ENCODE measurements around the gene MYO5A. TPM values are rescaled to one million over a fixed set of nuclear protein-coding genes. Genes with fewer than 3 reads are reported as not detected.

The MYO5A gene
- total and polyA plus RNA-seq, 2 donors (not counting 1 experiment from before 2014, with no cell fraction given), result 12.2 to 44.4 TPM

GRCh38 chr15:52351206-52351908, 177.3 kb downstream of the MYO5A start:
- no peaks in the 10 kb centered on the region for H3K4me1 ChIP-seq (ENCODE audit: control insufficient read depth in 2 of 2, insufficient read depth in 2 of 2, low read length in 2 of 2)
- no peaks in the 10 kb centered on the region for H3K27me3 Mint-ChIP-seq
- WGBS (ENCODE audit: insufficient coverage), result over 99% methylated on average over 9 of the region's 9 CpGs
- no peaks in the 10 kb centered on the region for H3K4me1 Mint-ChIP-seq
- H3K27me3 ChIP-seq (replicated peaks in 1 of 4; ENCODE audit: control extremely low read depth in 1 of 4, control insufficient read depth in 3 of 4, insufficient read depth in 4 of 4, low read length in 3 of 4), result no peaks in the 10 kb centered on the region
- intact Hi-C loops (cut with micrococcal nuclease), result no loop called here
- H4K20me1 ChIP-seq (ENCODE audit: control insufficient read depth, insufficient read depth, low read length, poor library complexity, severe bottlenecking), result no peaks in the 10 kb centered on the region
- H3K79me2 ChIP-seq (ENCODE audit: control insufficient read depth, insufficient read depth, low read length), result no peaks in the 10 kb centered on the region
- TF ChIP-seq EZH2 (IDR thresholded peaks at IDR 0.05; ENCODE audit: borderline replicate concordance, insufficient read depth, low read depth, low read length, poor library complexity, severe bottlenecking) (no peak), CTCF (IDR thresholded peaks at IDR 0.05) (no peak)
- no peak overlapping the region for H3K9ac ChIP-seq (ENCODE audit: low read length)
- ChIA-PET CTCF (no interaction called here), POLR2A (no interaction called here)
- H2AFZ ChIP-seq (ENCODE audit: insufficient read depth, low read depth, low read length, poor library complexity, severe bottlenecking), result no peak overlapping the region
- no peak overlapping the region for H3K27ac Mint-ChIP-seq
- no peaks in the 10 kb centered on the region for H3K9me3 Mint-ChIP-seq (ENCODE audit: insufficient read depth)
- ATAC-seq (ENCODE audit: low read depth) (no peak), DNase-seq (no peak)
- no peaks in the 10 kb centered on the region for H3K9me3 ChIP-seq (ENCODE audit: control extremely low read depth in 1 of 3, control insufficient read depth in 2 of 3, insufficient read depth in 1 of 3, low read length in 2 of 3)
- no peak overlapping the region for H3K27ac ChIP-seq (ENCODE audit: low read length in 2 of 2)
- no peak overlapping the region for H3K4me3 ChIP-seq (ENCODE audit: control extremely low read depth in 1 of 5, extremely low read depth in 1 of 5, insufficient read depth in 1 of 5, low read depth in 2 of 5, low read length in 4 of 5)
- no peak overlapping the region for H3K4me2 ChIP-seq (replicated peaks; ENCODE audit: low read depth, low read length, poor library complexity, severe bottlenecking)
- H3K36me3 ChIP-seq (replicated peaks in 1 of 2; ENCODE audit: control extremely low read depth in 1 of 2, control insufficient read depth in 1 of 2, extremely low read depth in 1 of 2, insufficient read depth in 2 of 2, low read length in 1 of 2), result peaks cover 3 to 66% of the 10 kb centered on the region in 2 experiments
- H3K4me3 Mint-ChIP-seq, result no peak overlapping the region

DNA sequence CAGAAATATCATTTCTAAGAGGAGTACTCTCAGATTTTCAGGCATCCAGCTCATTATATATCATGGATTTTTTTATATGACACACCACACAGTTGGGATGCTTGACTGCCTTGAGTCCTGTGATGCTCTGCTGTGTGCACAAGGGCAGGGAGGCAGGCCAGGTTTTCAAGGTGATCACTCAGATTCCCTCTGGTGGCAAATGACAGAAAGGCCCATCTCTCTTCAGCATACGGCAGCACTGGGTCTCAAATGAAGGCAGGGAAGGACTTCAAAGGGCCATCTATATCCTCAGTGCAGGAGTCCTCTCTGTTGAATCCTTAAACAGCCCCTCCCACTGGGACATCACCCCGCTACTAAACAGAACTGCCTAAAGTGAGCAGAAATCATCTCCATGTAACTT, 178.3 kb downstream of the MYO5A start:
- TF ChIP-seq CTCF (IDR thresholded peaks at IDR 0.05) (no peak), EZH2 (IDR thresholded peaks at IDR 0.05; ENCODE audit: borderline replicate concordance, insufficient read depth, low read depth, low read length, poor library complexity, severe bottlenecking) (no peak)
- Histone ChIP-seq H3K27me3 (replicated peaks in 1 of 4; ENCODE audit: control extremely low read depth in 1 of 4, control insufficient read depth in 3 of 4, insufficient read depth in 4 of 4, low read length in 3 of 4) (no peaks in the 10 kb centered on the region), H4K20me1 (ENCODE audit: control insufficient read depth, insufficient read depth, low read length, poor library complexity, severe bottlenecking) (no peaks in the 10 kb centered on the region), H3K27ac (ENCODE audit: low read length in 2 of 2) (no peak overlapping the region), H3K79me2 (ENCODE audit: control insufficient read depth, insufficient read depth, low read length) (no peaks in the 10 kb centered on the region), H3K9me3 (ENCODE audit: control extremely low read depth in 1 of 3, control insufficient read depth in 2 of 3, insufficient read depth in 1 of 3, low read length in 2 of 3) (no peaks in the 10 kb centered on the region), H3K4me3 (ENCODE audit: control extremely low read depth in 1 of 5, extremely low read depth in 1 of 5, insufficient read depth in 1 of 5, low read depth in 2 of 5, low read length in 4 of 5) (no peak overlapping the region), H3K4me1 (ENCODE audit: control insufficient read depth in 2 of 2, insufficient read depth in 2 of 2, low read length in 2 of 2) (no peaks in the 10 kb centered on the region), H3K9ac (ENCODE audit: low read length) (no peak overlapping the region), H3K36me3 (replicated peaks in 1 of 2; ENCODE audit: control extremely low read depth in 1 of 2, control insufficient read depth in 1 of 2, extremely low read depth in 1 of 2, insufficient read depth in 2 of 2, low read length in 1 of 2) (peaks cover 3 to 74% of the 10 kb centered on the region in 2 experiments), H2AFZ (ENCODE audit: insufficient read depth, low read depth, low read length, poor library complexity, severe bottlenecking) (no peak overlapping the region), H3K4me2 (replicated peaks; ENCODE audit: low read depth, low read length, poor library complexity, severe bottlenecking) (no peak overlapping the region)
- Mint-ChIP-seq H3K4me3 (no peak overlapping the region), H3K9me3 (ENCODE audit: insufficient read depth) (no peaks in the 10 kb centered on the region), H3K4me1 (no peaks in the 10 kb centered on the region), H3K27ac (no peak overlapping the region), H3K27me3 (no peaks in the 10 kb centered on the region)
- POLR2A ChIA-PET, result no interaction called here
- CTCF ChIA-PET, result no interaction called here
- intact Hi-C loops (cut with micrococcal nuclease), result no loop called here
- WGBS (ENCODE audit: insufficient coverage), result 100% methylated on average over 2 of the region's 2 CpGs
- DNase-seq (no peak), ATAC-seq (ENCODE audit: low read depth) (no peak)

All from B cell (primary cell).